WTC11 (cell line): ENCODE measurements around the gene KLF1. TPM values are rescaled to one million over a fixed set of nuclear protein-coding genes. Genes with fewer than 3 reads are reported as not detected.

ENCODE experiments used
- CBFB ChIP-seq: sonication (generic); formaldehyde crosslinking; IDR thresholded peaks from 2 replicates; pipeline ENCODE4 v1.8.1; 2022; ENCODE audit warnings: mild to moderate bottlenecking, low read depth, missing genetic modification reagents
- CTCF ChIP-seq: fragments of 200-600 bp; IDR thresholded peaks from 2 replicates; pipeline ENCODE4 v1.8.0; 2022; ENCODE audit warnings: antibody characterized with exemption
- ERG ChIP-seq: fragments of 250-450 bp; sonication (Bioruptor Pico); IDR thresholded peaks from 2 replicates; pipeline ENCODE4 v1.8.0; 2021; ENCODE audit warnings: mild to moderate bottlenecking
- ETV6 ChIP-seq: sonication (generic); formaldehyde crosslinking; IDR thresholded peaks from 2 replicates; pipeline ENCODE4 v1.8.1; 2022; ENCODE audit warnings: mild to moderate bottlenecking, missing genetic modification reagents
- FOXP1 ChIP-seq: sonication (generic); formaldehyde crosslinking; IDR thresholded peaks from 2 replicates; pipeline ENCODE4 v1.8.0; 2022; ENCODE audit warnings: missing genetic modification reagents, mild to moderate bottlenecking, moderate library complexity, borderline replicate concordance
- JAZF1 ChIP-seq: fragments of 250-450 bp; sonication (Bioruptor Pico); IDR thresholded peaks from 2 replicates; pipeline ENCODE4 v1.9.0; 2021; ENCODE audit warnings: moderate library complexity, mild to moderate bottlenecking, inconsistent platforms
- JUN ChIP-seq: sonication (generic); formaldehyde crosslinking; IDR thresholded peaks from 2 replicates; pipeline ENCODE4 v1.8.0; 2023; ENCODE audit warnings: mild to moderate bottlenecking, missing genetic modification reagents
- MXD4 ChIP-seq: fragments of 250-450 bp; sonication (Bioruptor Pico); IDR thresholded peaks from 2 replicates; pipeline ENCODE4 v1.8.0; 2021; ENCODE audit warnings: mild to moderate bottlenecking, moderate library complexity, borderline replicate concordance
- NFATC4 ChIP-seq: fragments of 250-450 bp; sonication (Bioruptor Pico); IDR thresholded peaks from 2 replicates; pipeline ENCODE4 v1.9.0; 2021; ENCODE audit warnings: mild to moderate bottlenecking
- NFYB ChIP-seq: sonication (generic); formaldehyde crosslinking; conservative IDR thresholded peaks from 2 replicates; pipeline ENCODE4 v1.8.0; 2022; ENCODE audit warnings: low read depth, missing genetic modification reagents
- NR3C1 ChIP-seq: sonication (generic); formaldehyde crosslinking; conservative IDR thresholded peaks from 2 replicates; pipeline ENCODE4 v1.8.1; 2023; ENCODE audit warnings: low read depth, mild to moderate bottlenecking, missing genetic modification reagents
- PREB ChIP-seq: sonication (generic); formaldehyde crosslinking; IDR thresholded peaks from 2 replicates; pipeline ENCODE4 v1.8.1; 2022; ENCODE audit warnings: mild to moderate bottlenecking, missing genetic modification reagents, moderate library complexity, borderline replicate concordance
- RELA ChIP-seq: sonication (generic); formaldehyde crosslinking; IDR thresholded peaks from 2 replicates; pipeline ENCODE4 v1.8.1; 2022; ENCODE audit warnings: missing genetic modification reagents, mild to moderate bottlenecking, borderline replicate concordance
- TCF7 ChIP-seq: sonication (generic); formaldehyde crosslinking; IDR thresholded peaks from 2 replicates; pipeline ENCODE4 v1.8.0; 2022; ENCODE audit warnings: mild to moderate bottlenecking, low read depth, missing genetic modification reagents, moderate library complexity
- ZNF263 ChIP-seq: sonication (generic); formaldehyde crosslinking; IDR thresholded peaks from 2 replicates; pipeline ENCODE4 v1.8.1; 2022; ENCODE audit warnings: low read depth, mild to moderate bottlenecking, moderate library complexity, missing genetic modification reagents
- total RNA-seq: library from RNA; stranded (reverse); gene quantifications from 3 replicates; pipeline ENCODE4 v1.2.3, GENCODE V29; 2021
- TF ChIP-seq, protein P1 (sequence below): sonication (generic); formaldehyde crosslinking; IDR thresholded peaks from 2 replicates; pipeline ENCODE4 v1.8.0; 2023; ENCODE audit warnings: mild to moderate bottlenecking, missing genetic modification reagents
- TF ChIP-seq, protein P2 (sequence below): fragments of 250-450 bp; sonication (Bioruptor Pico); IDR thresholded peaks from 2 replicates; pipeline ENCODE4 v1.9.0; 2021; ENCODE audit warnings: mild to moderate bottlenecking
- TF ChIP-seq, protein P3 (sequence below): sonication (generic); formaldehyde crosslinking; IDR thresholded peaks from 2 replicates; pipeline ENCODE4 v1.8.1; 2023; ENCODE audit warnings: mild to moderate bottlenecking, missing genetic modification reagents
- TF ChIP-seq, protein P4 (sequence below): sonication (generic); formaldehyde crosslinking; IDR thresholded peaks from 2 replicates; pipeline ENCODE4 v1.8.0; 2022; ENCODE audit warnings: missing genetic modification reagents
- TF ChIP-seq, protein P5 (sequence below): sonication (generic); formaldehyde crosslinking; conservative IDR thresholded peaks from 2 replicates; pipeline ENCODE4 v1.8.1; 2022; ENCODE audit warnings: mild to moderate bottlenecking, missing genetic modification reagents

The KLF1 gene
- total RNA-seq, 1 experiment from 2014 or later: 0.72 TPM

DNA sequence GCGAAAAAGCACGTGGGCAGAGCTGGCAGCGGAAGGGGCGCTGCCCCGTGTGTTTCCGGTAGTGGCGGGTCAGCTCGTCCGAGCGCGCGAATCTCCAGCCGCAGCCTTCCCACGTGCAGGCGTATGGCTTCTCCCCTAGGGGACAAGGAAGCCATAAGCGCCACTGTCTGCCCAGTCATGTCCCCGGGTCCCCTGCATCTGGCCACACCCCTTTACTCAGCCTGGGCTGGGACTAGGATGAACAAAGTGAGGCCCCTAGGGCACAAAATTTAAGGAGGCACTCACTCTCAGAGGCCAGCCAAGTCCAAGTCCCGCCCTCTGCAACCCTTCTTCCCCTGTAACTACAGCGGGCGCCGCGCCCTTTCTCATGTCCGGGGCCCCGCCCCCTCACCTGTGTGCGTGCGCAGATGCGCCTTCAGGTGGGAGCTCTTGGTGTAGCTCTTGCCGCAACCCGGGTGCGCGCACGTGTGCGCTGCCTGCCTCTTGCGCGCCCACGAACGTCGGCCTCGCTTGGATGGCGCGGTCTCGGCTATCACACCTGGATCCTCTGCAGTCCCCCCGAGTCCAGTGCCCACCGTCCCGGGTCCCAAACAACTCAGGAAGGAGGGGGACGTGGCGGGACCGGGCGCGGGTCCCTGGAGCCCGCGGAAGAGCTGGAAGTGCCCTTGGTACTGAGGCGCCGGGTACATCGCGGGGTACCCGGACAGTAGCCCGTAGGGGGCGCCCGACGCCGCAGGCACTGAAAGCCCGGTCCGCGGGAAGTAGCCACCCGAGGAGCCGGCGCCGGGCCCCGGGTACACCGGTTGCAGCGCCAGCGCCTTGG is 1.9 kb downstream of the KLF1 start (continued):
- TF ChIP-seq NFATC4 (CRISPR knock-in tag) (no peak), ZNF263 (no peak), ERG (CRISPR knock-in tag) (0 out of 2 replicates have a peak, but pooled peaks have one; percentile 61), ETV6 (CRISPR knock-in tag) (peak; percentile 74), MXD4 (CRISPR knock-in tag) (no peak), CTCF (peak; percentile 65), RELA (CRISPR knock-in tag) (no peak), PREB (CRISPR knock-in tag) (no peak), JAZF1 (no peak), NR3C1 (CRISPR knock-in tag) (no peak; the same call in 1 of the 2 replicates), FOXP1 (CRISPR knock-in tag) (peak; percentile 87; the same call in 1 of the 2 replicates), NFYB (CRISPR knock-in tag) (no peak), TCF7 (CRISPR knock-in tag) (peak; percentile 72; the same call in 1 of the 2 replicates), JUN (CRISPR knock-in tag) (peak; percentile 81; the same call in 1 of the 2 replicates), CBFB (CRISPR knock-in tag) (no peak)
- TF ChIP-seq, protein P1, sequence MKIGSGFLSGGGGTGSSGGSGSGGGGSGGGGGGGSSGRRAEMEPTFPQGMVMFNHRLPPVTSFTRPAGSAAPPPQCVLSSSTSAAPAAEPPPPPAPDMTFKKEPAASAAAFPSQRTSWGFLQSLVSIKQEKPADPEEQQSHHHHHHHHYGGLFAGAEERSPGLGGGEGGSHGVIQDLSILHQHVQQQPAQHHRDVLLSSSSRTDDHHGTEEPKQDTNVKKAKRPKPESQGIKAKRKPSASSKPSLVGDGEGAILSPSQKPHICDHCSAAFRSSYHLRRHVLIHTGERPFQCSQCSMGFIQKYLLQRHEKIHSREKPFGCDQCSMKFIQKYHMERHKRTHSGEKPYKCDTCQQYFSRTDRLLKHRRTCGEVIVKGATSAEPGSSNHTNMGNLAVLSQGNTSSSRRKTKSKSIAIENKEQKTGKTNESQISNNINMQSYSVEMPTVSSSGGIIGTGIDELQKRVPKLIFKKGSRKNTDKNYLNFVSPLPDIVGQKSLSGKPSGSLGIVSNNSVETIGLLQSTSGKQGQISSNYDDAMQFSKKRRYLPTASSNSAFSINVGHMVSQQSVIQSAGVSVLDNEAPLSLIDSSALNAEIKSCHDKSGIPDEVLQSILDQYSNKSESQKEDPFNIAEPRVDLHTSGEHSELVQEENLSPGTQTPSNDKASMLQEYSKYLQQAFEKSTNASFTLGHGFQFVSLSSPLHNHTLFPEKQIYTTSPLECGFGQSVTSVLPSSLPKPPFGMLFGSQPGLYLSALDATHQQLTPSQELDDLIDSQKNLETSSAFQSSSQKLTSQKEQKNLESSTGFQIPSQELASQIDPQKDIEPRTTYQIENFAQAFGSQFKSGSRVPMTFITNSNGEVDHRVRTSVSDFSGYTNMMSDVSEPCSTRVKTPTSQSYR (CRISPR knock-in tag): no peak
- TF ChIP-seq, protein P2, sequence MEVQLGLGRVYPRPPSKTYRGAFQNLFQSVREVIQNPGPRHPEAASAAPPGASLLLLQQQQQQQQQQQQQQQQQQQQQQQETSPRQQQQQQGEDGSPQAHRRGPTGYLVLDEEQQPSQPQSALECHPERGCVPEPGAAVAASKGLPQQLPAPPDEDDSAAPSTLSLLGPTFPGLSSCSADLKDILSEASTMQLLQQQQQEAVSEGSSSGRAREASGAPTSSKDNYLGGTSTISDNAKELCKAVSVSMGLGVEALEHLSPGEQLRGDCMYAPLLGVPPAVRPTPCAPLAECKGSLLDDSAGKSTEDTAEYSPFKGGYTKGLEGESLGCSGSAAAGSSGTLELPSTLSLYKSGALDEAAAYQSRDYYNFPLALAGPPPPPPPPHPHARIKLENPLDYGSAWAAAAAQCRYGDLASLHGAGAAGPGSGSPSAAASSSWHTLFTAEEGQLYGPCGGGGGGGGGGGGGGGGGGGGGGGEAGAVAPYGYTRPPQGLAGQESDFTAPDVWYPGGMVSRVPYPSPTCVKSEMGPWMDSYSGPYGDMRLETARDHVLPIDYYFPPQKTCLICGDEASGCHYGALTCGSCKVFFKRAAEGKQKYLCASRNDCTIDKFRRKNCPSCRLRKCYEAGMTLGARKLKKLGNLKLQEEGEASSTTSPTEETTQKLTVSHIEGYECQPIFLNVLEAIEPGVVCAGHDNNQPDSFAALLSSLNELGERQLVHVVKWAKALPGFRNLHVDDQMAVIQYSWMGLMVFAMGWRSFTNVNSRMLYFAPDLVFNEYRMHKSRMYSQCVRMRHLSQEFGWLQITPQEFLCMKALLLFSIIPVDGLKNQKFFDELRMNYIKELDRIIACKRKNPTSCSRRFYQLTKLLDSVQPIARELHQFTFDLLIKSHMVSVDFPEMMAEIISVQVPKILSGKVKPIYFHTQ (CRISPR knock-in tag): no peak
- TF ChIP-seq, protein P3, sequence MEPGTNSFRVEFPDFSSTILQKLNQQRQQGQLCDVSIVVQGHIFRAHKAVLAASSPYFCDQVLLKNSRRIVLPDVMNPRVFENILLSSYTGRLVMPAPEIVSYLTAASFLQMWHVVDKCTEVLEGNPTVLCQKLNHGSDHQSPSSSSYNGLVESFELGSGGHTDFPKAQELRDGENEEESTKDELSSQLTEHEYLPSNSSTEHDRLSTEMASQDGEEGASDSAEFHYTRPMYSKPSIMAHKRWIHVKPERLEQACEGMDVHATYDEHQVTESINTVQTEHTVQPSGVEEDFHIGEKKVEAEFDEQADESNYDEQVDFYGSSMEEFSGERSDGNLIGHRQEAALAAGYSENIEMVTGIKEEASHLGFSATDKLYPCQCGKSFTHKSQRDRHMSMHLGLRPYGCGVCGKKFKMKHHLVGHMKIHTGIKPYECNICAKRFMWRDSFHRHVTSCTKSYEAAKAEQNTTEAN (CRISPR knock-in tag): 0 out of 2 replicates have a peak, but pooled peaks have one; percentile 66
- TF ChIP-seq, protein P4, sequence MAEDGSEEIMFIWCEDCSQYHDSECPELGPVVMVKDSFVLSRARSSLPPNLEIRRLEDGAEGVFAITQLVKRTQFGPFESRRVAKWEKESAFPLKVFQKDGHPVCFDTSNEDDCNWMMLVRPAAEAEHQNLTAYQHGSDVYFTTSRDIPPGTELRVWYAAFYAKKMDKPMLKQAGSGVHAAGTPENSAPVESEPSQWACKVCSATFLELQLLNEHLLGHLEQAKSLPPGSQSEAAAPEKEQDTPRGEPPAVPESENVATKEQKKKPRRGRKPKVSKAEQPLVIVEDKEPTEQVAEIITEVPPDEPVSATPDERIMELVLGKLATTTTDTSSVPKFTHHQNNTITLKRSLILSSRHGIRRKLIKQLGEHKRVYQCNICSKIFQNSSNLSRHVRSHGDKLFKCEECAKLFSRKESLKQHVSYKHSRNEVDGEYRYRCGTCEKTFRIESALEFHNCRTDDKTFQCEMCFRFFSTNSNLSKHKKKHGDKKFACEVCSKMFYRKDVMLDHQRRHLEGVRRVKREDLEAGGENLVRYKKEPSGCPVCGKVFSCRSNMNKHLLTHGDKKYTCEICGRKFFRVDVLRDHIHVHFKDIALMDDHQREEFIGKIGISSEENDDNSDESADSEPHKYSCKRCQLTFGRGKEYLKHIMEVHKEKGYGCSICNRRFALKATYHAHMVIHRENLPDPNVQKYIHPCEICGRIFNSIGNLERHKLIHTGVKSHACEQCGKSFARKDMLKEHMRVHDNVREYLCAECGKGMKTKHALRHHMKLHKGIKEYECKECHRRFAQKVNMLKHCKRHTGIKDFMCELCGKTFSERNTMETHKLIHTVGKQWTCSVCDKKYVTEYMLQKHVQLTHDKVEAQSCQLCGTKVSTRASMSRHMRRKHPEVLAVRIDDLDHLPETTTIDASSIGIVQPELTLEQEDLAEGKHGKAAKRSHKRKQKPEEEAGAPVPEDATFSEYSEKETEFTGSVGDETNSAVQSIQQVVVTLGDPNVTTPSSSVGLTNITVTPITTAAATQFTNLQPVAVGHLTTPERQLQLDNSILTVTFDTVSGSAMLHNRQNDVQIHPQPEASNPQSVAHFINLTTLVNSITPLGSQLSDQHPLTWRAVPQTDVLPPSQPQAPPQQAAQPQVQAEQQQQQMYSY (CRISPR knock-in tag): no peak
- TF ChIP-seq, protein P5, sequence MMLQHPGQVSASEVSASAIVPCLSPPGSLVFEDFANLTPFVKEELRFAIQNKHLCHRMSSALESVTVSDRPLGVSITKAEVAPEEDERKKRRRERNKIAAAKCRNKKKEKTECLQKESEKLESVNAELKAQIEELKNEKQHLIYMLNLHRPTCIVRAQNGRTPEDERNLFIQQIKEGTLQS (CRISPR knock-in tag): 0 out of 2 replicates have a peak, but pooled peaks have one; percentile 47
